GM12878 (cell line): ENCODE results near the gene BTBD9. TPM values are rescaled to one million over a fixed set of nuclear protein-coding genes. Genes with fewer than 3 reads are reported as not detected.

Experiments used
- ATAC-seq: fragments of 200-7000 bp; cut with Tn5 transposase; 3 replicates; pipeline ENCODE4 v1.9.1; 2020; ENCODE audit warnings: mild to moderate bottlenecking, moderate library complexity
- BruUV-seq: library from RNA; stranded (reverse); fragments of 400-500 nt; replicated peaks from 2 replicates; lab custom pipeline; 2021; lab: Mats Ljungman, UMichigan
- CTCF ChIA-PET: fragments of 300-600 bp; sonication (Branson Sonifier 250); formaldehyde crosslinking; extraction: SDS; loops from one replicate; lab custom pipeline; 2021; ENCODE audit warnings: inconsistent platforms; lab: Yijun Ruan, JAX
- POLR2A ChIA-PET: fragments of 350-600 bp; formaldehyde crosslinking; extraction: SDS; loops from one replicate; lab custom pipeline; 2021; ENCODE audit warnings: inconsistent platforms; lab: Charles Lee
- RAD21 ChIA-PET: fragments of 300-600 bp; sonication (Branson Sonifier 250); formaldehyde crosslinking; loops from one replicate; lab custom pipeline; 2023; ENCODE audit warnings: antibody characterized with exemption; ENCODE audit not compliant: unreplicated experiment; lab: Charles Lee
- SMC1A ChIA-PET: fragments of 300-600 bp; sonication (Branson Sonifier 250); formaldehyde crosslinking; loops from one replicate; lab custom pipeline; 2023; ENCODE audit not compliant: unreplicated experiment, uncharacterized antibody; lab: Charles Lee
- DNase-seq: peaks from one replicate; pipeline ENCODE4 v3.0.0-alpha.2; 2011; ENCODE audit warnings: low read depth, low spot score
- FAIRE-seq: peaks from 3 replicates; lab custom pipeline; 2011; peaks lifted over from hg19 to GRCh38; lab: Jason Lieb, UNC
- H2AFZ ChIP-seq: 2 replicates; pipeline ENCODE4 v1.6.0; 2011; ENCODE audit warnings: low read depth, low read length, control low read depth; ENCODE audit not compliant: control insufficient read depth
- H3K27ac ChIP-seq: 2 replicates; pipeline ENCODE4 v1.5.1; 2011; ENCODE audit warnings: control low read depth; ENCODE audit not compliant: control insufficient read depth, insufficient read depth
- H3K27me3 ChIP-seq, 2 experiments: replicated peaks in 1 of 2; 2 replicates each; pipeline versions ENCODE4 v1.6.0 to v1.6.1; 2011; ENCODE audit warnings: low read length in 1 of 2; ENCODE audit not compliant: control insufficient read depth in 2 of 2, insufficient read depth in 2 of 2
- H3K36me3 ChIP-seq, 2 experiments: 2 replicates each; pipeline ENCODE4 v1.5.1; 2011; ENCODE audit warnings: low read length in 1 of 2; ENCODE audit not compliant: control insufficient read depth in 2 of 2, insufficient read depth in 2 of 2
- H3K4me1 ChIP-seq: 2 replicates; pipeline ENCODE4 v1.6.1; 2011; ENCODE audit warnings: mild to moderate bottlenecking, low read length, moderate library complexity, mixed read lengths; ENCODE audit not compliant: control insufficient read depth, insufficient read depth
- H3K4me2 ChIP-seq: 2 replicates; pipeline ENCODE4 v1.6.0; 2011; ENCODE audit warnings: control low read depth; ENCODE audit not compliant: control insufficient read depth, insufficient read depth
- H3K4me3 ChIP-seq: fragments of 200-600 bp; sonication (generic); 2 replicates; pipeline ENCODE4 v1.5.1; 2016
- H3K79me2 ChIP-seq: 2 replicates; pipeline ENCODE4 v1.6.0; 2011; ENCODE audit warnings: low read length; ENCODE audit not compliant: control insufficient read depth, insufficient read depth
- H3K9ac ChIP-seq: 2 replicates; pipeline ENCODE4 v1.8.0; 2011; ENCODE audit warnings: low read length, control low read depth, mixed read lengths; ENCODE audit not compliant: control insufficient read depth, insufficient read depth
- H3K9me3 ChIP-seq: replicated peaks from 3 replicates; pipeline ENCODE4 v1.5.1; 2011; ENCODE audit warnings: mild to moderate bottlenecking, low read length; ENCODE audit not compliant: control insufficient read depth, insufficient read depth
- H4K20me1 ChIP-seq: 2 replicates; pipeline ENCODE4 v1.6.0; 2011; ENCODE audit not compliant: control insufficient read depth, insufficient read depth
- TCF12 ChIP-seq: IDR thresholded peaks from 2 replicates; pipeline ENCODE4 v1.6.1; 2011; ENCODE audit warnings: low read depth, mild to moderate bottlenecking, low read length
- ZNF207 ChIP-seq: fragments of 450-650 bp; IDR thresholded peaks from 2 replicates; pipeline ENCODE4 v1.6.1; 2014; ENCODE audit warnings: antibody characterized with exemption, mild to moderate bottlenecking, borderline replicate concordance
- ZZZ3 ChIP-seq: IDR thresholded peaks from 2 replicates; pipeline ENCODE4 v1.6.1; 2011; ENCODE audit warnings: low read depth; ENCODE audit not compliant: control insufficient read depth, insufficient read length
- WGBS: methylation state at CpG from one replicate; pipeline ENCODE4 v1.1.6; 2016; ENCODE audit warnings: low lambda C conversion rate; ENCODE audit not compliant: insufficient replicate concordance, insufficient coverage; ENCODE audit errors: missing lambda C conversion rate; 5-methylcytosine and 5-hydroxymethylcytosine counted together
- in situ Hi-C: fragments of 300-500 bp; cut with MboI; formaldehyde crosslinking; loops from 9 replicates; pipeline ENCODE4 v1.14.3; 2018; ENCODE audit warnings: mixed read lengths
- intact Hi-C: fragments of 100-400 bp; cut with micrococcal nuclease; formaldehyde crosslinking; loops from one replicate; pipeline ENCODE4 v1.14.2; 2022; ENCODE audit not compliant: unreplicated experiment
- polyA plus RNA-seq, 11 experiments: library from polyadenylated mRNA; depleted of rRNA in 4 of 11; unstranded in 6 of 11; stranded (reverse) in 5 of 11; fragments of >200 nt; fragmentation: Nextera tagmentation in 4 of 11; fragmentation: Illumina TruSeq in 1 of 11; extraction: Ambion mirVana in 4 of 11; extraction: Trizol in 1 of 11; gene quantifications; 1 replicate in 1 of 11; 2 replicates in 10 of 11; pipeline versions ENCODE4 v1.2.1 to v1.2.3, GENCODE V29; 2011 to 2016; ENCODE audit warnings: inconsistent platforms in 2 of 11, missing spikeins in 2 of 11, low read depth in 1 of 11
- total RNA-seq, 4 experiments: library from RNA; depleted of rRNA in 3 of 4; stranded (reverse); fragments of >200 nt in 3 of 4; fragmentation: Illumina TruSeq in 1 of 4; extraction: Trizol in 1 of 4; gene quantifications; 2 replicates each; pipeline versions ENCODE4 v1.2.1 to v1.2.3, GENCODE V29; 2013 to 2021

BTBD9 gene
- total and polyA plus RNA-seq, 10 of the 15 experiments (the other 5 are each of a cell fraction or from before 2014, with no cell fraction given), result 0.22 to 8.6 (median 4.6) TPM

- no peak for ATAC-seq
- intact Hi-C loops, result no loop called here
- RAD21 ChIA-PET, result interaction anchor here (0.6 kb wide), 1 partner anchor 145 kb away, joined by 3 read pairs; no protein-coding TSS in a partner anchor
Observed at GRCh38 chr6:38261626-38262025, 378.1 kb downstream of the BTBD9 start.

DNA sequence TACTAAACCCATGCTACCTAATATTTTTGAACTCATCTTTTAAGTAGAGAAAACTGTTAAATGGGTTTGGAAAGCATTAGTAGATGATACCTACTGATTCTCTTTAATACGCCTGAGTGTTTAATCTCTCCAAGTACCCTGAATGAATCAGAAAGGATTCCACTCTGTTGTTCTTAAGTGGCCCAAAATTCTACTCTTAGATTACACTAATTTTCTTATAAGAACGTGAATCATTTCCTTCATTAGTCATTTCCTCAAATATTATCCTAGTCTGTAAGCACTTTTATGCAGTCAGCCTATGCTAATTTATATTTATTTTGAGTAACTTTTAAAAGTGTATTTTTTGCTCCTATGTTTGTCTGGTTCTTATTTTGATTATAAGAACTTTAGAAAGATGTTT is 380.0 kb downstream of the BTBD9 start:
- no peak overlapping the region for H2AFZ ChIP-seq
- H3K4me3 ChIP-seq, result no peak overlapping the region
- 48% methylated on average over 2 of the region's 2 CpGs for WGBS
- ChIA-PET SMC1A (interaction anchor here (3.6 kb wide), 1 partner anchor 9 kb away, joined by 20 read pairs; no protein-coding TSS in a partner anchor), CTCF (interaction anchor here (1.2 kb wide), 1 partner anchor 9 kb away, joined by 3 read pairs; no protein-coding TSS in a partner anchor), POLR2A (no interaction called here), RAD21 (no interaction called here)
- no peaks in the 10 kb centered on the region for H3K9me3 ChIP-seq
- no peaks in the 10 kb centered on the region for H3K79me2 ChIP-seq
- FAIRE-seq (no peak), DNase-seq (no peak), ATAC-seq (no peak)
- no peaks in the 10 kb centered on the region for H3K27me3 ChIP-seq
- intact Hi-C loops, result no loop called here
- H4K20me1 ChIP-seq, result no peaks in the 10 kb centered on the region
- no peaks in the 10 kb centered on the region for H3K36me3 ChIP-seq
- in situ Hi-C loops, result no loop called here
- peaks cover 8% of the 10 kb centered on the region for H3K4me1 ChIP-seq
- no peak overlapping the region for H3K27ac ChIP-seq
- no TSS peak for BruUV-seq
- no peak overlapping the region for H3K4me2 ChIP-seq
- H3K9ac ChIP-seq, result no peak overlapping the region
- TF ChIP-seq ZNF207, result no peak

More at GRCh38 chr6:38261626-38262025, 378.1 kb downstream of the BTBD9 start:
- H3K4me2 ChIP-seq, result no peak overlapping the region
- H3K4me3 ChIP-seq, result no peak overlapping the region
- no peak overlapping the region for H3K9ac ChIP-seq
- no peak overlapping the region for H2AFZ ChIP-seq
- no peaks in the 10 kb centered on the region for H3K9me3 ChIP-seq
- TF ChIP-seq TCF12 (no peak), ZZZ3 (no peak)
- TF ChIP-seq, all 136 proteins: peak for 0
- no peaks in the 10 kb centered on the region for H4K20me1 ChIP-seq
- ChIA-PET SMC1A (interaction anchor here (1.3 to 3.6 kb wide), 2 partner anchors 11 to 250 kb away, joined by 3 to 20 read pairs; no protein-coding TSS in a partner anchor), CTCF (interaction anchor here (0.7 to 1.2 kb wide), 2 partner anchors 32 to 129 kb away, joined by 3 to 4 read pairs; no protein-coding TSS in a partner anchor), POLR2A (no interaction called here)
- in situ Hi-C loops, result no loop called here
- H3K27me3 ChIP-seq, result no peaks in the 10 kb centered on the region
- 100% methylated on average over 3 of the region's 3 CpGs for WGBS
- no TSS peak for BruUV-seq
- peaks cover 10% of the 10 kb centered on the region for H3K4me1 ChIP-seq
- DNase-seq (no peak), FAIRE-seq (no peak)
- no peaks in the 10 kb centered on the region for H3K79me2 ChIP-seq
- no peak overlapping the region for H3K27ac ChIP-seq
- no peaks in the 10 kb centered on the region for H3K36me3 ChIP-seq
